Measurements from ENCODE around the gene KISS1R.

KISS1R gene

DNA sequence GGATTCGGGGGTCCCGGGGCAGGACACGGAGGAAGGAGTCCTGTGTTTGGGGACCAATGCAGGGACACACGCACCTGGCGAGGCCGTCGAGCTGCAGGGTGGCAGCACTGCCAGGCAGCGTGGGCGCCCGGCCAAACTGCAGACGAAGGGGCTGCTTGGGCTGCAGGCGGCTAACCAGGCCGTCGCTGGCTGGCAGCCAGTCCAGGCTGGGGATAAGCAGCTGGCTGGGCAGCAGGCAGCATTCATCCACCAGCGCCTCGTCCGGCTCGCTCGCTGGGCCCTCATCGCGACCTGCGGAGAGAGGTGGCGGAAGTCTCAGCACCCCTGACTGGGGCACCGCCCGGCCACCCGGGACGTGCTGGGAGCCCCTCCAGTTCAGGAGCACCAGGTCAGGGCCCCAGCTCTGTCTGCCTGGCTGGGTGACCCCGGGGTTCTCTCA lies 46.2 kb upstream of the KISS1R start:
- no peak for DNase-seq (ENCODE audit: extremely low read depth, insufficient read length)
- Histone ChIP-seq H3K36me3 (ENCODE audit: control insufficient read depth, insufficient read depth, low read length) (peaks cover 14% of the 10 kb centered on the region), H3K4me3 (replicated peaks; ENCODE audit: low read depth, low read length) (no peak overlapping the region), H3K27me3 (replicated peaks; ENCODE audit: control insufficient read depth, insufficient read depth, low read length) (no peaks in the 10 kb centered on the region)
- TF ChIP-seq, protein P1, sequence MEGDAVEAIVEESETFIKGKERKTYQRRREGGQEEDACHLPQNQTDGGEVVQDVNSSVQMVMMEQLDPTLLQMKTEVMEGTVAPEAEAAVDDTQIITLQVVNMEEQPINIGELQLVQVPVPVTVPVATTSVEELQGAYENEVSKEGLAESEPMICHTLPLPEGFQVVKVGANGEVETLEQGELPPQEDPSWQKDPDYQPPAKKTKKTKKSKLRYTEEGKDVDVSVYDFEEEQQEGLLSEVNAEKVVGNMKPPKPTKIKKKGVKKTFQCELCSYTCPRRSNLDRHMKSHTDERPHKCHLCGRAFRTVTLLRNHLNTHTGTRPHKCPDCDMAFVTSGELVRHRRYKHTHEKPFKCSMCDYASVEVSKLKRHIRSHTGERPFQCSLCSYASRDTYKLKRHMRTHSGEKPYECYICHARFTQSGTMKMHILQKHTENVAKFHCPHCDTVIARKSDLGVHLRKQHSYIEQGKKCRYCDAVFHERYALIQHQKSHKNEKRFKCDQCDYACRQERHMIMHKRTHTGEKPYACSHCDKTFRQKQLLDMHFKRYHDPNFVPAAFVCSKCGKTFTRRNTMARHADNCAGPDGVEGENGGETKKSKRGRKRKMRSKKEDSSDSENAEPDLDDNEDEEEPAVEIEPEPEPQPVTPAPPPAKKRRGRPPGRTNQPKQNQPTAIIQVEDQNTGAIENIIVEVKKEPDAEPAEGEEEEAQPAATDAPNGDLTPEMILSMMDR (IDR thresholded peaks at IDR 0.05; ENCODE audit: insufficient read depth, low read length, poor library complexity, severe bottlenecking), result no peak

DNA sequence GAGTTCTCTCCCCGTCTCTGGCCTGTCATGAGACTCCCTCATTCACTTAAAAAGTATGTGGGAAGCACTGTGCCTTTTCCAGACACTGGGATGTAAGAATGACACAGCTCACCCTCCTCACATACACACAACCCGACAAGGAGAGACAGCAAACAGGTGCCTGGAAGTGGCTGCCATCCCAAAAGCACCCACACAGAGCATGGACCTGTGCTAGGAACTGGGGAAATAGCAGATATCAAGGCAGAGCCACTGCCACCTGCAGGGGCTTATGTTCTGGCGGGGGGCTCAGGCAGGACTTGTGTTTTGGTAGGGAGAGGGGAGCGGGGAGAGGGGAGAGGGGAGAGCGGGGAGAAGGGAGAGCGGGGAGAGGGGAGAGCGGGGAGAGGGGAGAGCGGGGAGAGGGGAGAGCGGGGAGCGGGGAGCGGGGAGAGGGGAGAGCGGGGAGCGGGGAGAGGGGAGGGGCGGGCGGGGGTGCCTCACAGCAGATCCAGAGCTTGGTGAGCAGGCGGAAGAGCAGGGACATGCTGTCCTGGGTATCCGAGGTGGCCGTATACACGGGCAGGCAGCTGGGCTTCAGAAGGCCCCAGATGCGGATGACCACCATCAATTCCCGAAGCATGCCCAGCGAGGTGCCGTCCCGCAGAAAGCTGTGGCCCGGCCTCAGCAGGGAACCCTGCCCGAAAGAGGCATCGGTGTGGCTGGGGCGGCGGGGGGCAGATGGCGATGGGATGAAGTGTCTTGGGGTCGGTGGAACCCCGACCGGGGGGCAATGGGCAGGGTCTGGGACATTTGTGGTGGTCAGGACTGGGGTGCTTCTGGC lies 45.5 kb upstream of the KISS1R start:
- no peak for DNase-seq (ENCODE audit: extremely low read depth, insufficient read length)
- H3K36me3 ChIP-seq (ENCODE audit: control insufficient read depth, insufficient read depth, low read length), result peaks cover 14% of the 10 kb centered on the region
- H3K4me3 ChIP-seq (replicated peaks; ENCODE audit: low read depth, low read length), result no peak overlapping the region
- TF ChIP-seq, protein P1 (IDR thresholded peaks at IDR 0.05; ENCODE audit: insufficient read depth, low read length, poor library complexity, severe bottlenecking), result no peak
- no peaks in the 10 kb centered on the region for H3K27me3 ChIP-seq (replicated peaks; ENCODE audit: control insufficient read depth, insufficient read depth, low read length)

- DNase-seq (ENCODE audit: extremely low read depth, insufficient read length), result peak; percentile 84
These were observed 44.7 kb upstream of the KISS1R start for GRCh38 chr19:872266-872951.

GRCh38 chr19:873084-873483 lies 44.0 kb upstream of the KISS1R start:
- H3K36me3 ChIP-seq (ENCODE audit: control insufficient read depth, insufficient read depth, low read length), result peaks cover 14% of the 10 kb centered on the region
- H3K27me3 ChIP-seq (replicated peaks; ENCODE audit: control insufficient read depth, insufficient read depth, low read length), result no peaks in the 10 kb centered on the region
- DNase-seq (ENCODE audit: extremely low read depth, insufficient read length), result peak; percentile 72
- TF ChIP-seq, protein P1 (IDR thresholded peaks at IDR 0.05; ENCODE audit: insufficient read depth, low read length, poor library complexity, severe bottlenecking), result no peak
- no peak overlapping the region; the same call in 1 of the 2 replicates for H3K4me3 ChIP-seq (replicated peaks; ENCODE audit: low read depth, low read length)

More at GRCh38 chr19:872266-872951, 44.7 kb upstream of the KISS1R start:
- Histone ChIP-seq H3K4me3 (replicated peaks; ENCODE audit: low read depth, low read length) (peak overlapping the region; percentile 46), H3K27me3 (replicated peaks; ENCODE audit: control insufficient read depth, insufficient read depth, low read length) (no peaks in the 10 kb centered on the region), H3K36me3 (ENCODE audit: control insufficient read depth, insufficient read depth, low read length) (peaks cover 16% of the 10 kb centered on the region)
- TF ChIP-seq, protein P1 (IDR thresholded peaks at IDR 0.05; ENCODE audit: insufficient read depth, low read length, poor library complexity, severe bottlenecking), result no peak

DNA sequence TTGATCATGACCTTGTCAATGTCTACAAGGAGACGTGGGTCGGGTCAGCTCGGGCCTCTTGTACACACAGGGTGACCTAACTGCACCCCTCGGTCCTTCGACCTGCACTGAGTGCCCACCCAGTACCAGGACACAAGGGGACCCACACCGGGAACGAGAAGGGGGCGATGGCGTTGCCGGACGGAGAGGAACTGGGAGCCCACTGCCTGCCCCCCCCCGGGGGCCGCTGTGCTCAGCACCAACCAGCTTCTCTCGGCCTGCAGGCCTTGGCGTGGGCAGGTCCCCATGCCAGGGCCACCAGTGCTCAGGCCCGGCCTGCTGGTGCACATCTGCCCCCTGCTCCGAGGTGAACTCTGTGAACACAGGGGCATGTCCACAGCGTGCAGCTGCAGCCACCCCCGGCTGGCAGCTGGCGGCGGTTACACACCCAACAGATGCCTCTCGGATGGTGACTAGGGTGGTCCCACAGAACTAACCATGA lies 43.5 kb upstream of the KISS1R start:
- no peak overlapping the region for H3K4me3 ChIP-seq (replicated peaks; ENCODE audit: low read depth, low read length)
- H3K36me3 ChIP-seq (ENCODE audit: control insufficient read depth, insufficient read depth, low read length), result peaks cover 12% of the 10 kb centered on the region
- DNase-seq (ENCODE audit: extremely low read depth, insufficient read length), result no peak
- TF ChIP-seq, protein P1 (IDR thresholded peaks at IDR 0.05; ENCODE audit: insufficient read depth, low read length, poor library complexity, severe bottlenecking), result no peak
- H3K27me3 ChIP-seq (replicated peaks; ENCODE audit: control insufficient read depth, insufficient read depth, low read length), result no peaks in the 10 kb centered on the region
